Measurements from ENCODE around the gene KRTCAP2.
"Not testable (repeated sequence)": the region's sequence is repeated elsewhere in the genome, so short reads cannot be mapped to it uniquely, and the experiment has no call there.

GRCh38 chr1:155189926-155190325, 16.8 kb upstream of the KRTCAP2 start:
- not testable (repeated sequence) for TF ChIP-seq POLR2A, CTCF (IDR thresholded peaks at IDR 0.05)

Data from lower leg skin (tissue), 3 donors.